OCI-LY7 (cell line): ENCODE results near the gene RNF180. TPM values are rescaled to one million over a fixed set of nuclear protein-coding genes. Genes with fewer than 3 reads are reported as not detected.
"Not testable (repeated sequence)": the region's sequence is repeated elsewhere in the genome, so short reads cannot be mapped to it uniquely, and the experiment has no call there.

Source experiments
- BruUV-seq: library from RNA; stranded (reverse); fragments of 400-500 nt; replicated peaks from 2 replicates; lab custom pipeline; 2021; lab: Mats Ljungman, UMichigan
- CTCF ChIA-PET: fragments of 300-600 bp; sonication (Branson Sonifier 250); formaldehyde crosslinking; loops from one replicate; lab custom pipeline; 2022; ENCODE audit warnings: antibody characterized with exemption; ENCODE audit not compliant: unreplicated experiment; lab: Charles Lee
- POLR2A ChIA-PET: fragments of 300-600 bp; sonication (Branson Sonifier 250); formaldehyde crosslinking; loops from one replicate; lab custom pipeline; 2022; ENCODE audit warnings: antibody characterized with exemption; lab: Charles Lee
- DNase-seq: peaks from one replicate; pipeline ENCODE4 v3.0.0-alpha.2; 2015; ENCODE audit warnings: low spot score
- H2AFZ ChIP-seq: fragments of 200-600 bp; sonication (generic), shearing (Covaris generic); 2 replicates; pipeline ENCODE4 v1.6.1; 2014; ENCODE audit warnings: mild to moderate bottlenecking, antibody characterized with exemption, low read length, moderate library complexity
- H3K27ac ChIP-seq: fragments of 200-600 bp; sonication (generic); 2 replicates; pipeline ENCODE4 v1.5.1; 2014; ENCODE audit warnings: mixed run types, low read depth, mild to moderate bottlenecking, moderate library complexity, low read length, inconsistent platforms; ENCODE audit not compliant: poor library complexity, severe bottlenecking
- H3K36me3 ChIP-seq: fragments of 200-600 bp; sonication (generic); 2 replicates; pipeline ENCODE4 v1.6.1; 2014; ENCODE audit warnings: mild to moderate bottlenecking, antibody characterized with exemption, low read length, moderate library complexity, mixed read lengths; ENCODE audit not compliant: insufficient read depth
- H3K4me1 ChIP-seq: fragments of 200-600 bp; sonication (generic); 2 replicates; pipeline ENCODE4 v1.5.1; 2014; ENCODE audit warnings: mild to moderate bottlenecking, low read length; ENCODE audit not compliant: insufficient read depth, poor library complexity, severe bottlenecking
- H3K4me2 ChIP-seq: fragments of 200-600 bp; sonication (generic); 2 replicates; pipeline ENCODE4 v1.6.1; 2014; ENCODE audit warnings: mild to moderate bottlenecking, low read length
- H3K4me3 ChIP-seq: fragments of 200-600 bp; sonication (generic); 2 replicates; pipeline ENCODE4 v1.5.1; 2014; ENCODE audit warnings: mild to moderate bottlenecking, low read depth, low read length; ENCODE audit not compliant: poor library complexity, severe bottlenecking
- H3K79me2 ChIP-seq: fragments of 200-600 bp; sonication (generic); 2 replicates; pipeline ENCODE4 v1.6.1; 2016; ENCODE audit warnings: low read depth, mild to moderate bottlenecking, low read length, moderate library complexity, mixed read lengths; ENCODE audit not compliant: insufficient read depth
- H3K9me2 ChIP-seq: fragments of 200-600 bp; sonication (generic); 2 replicates; pipeline ENCODE4 v1.6.1; 2016; ENCODE audit warnings: mild to moderate bottlenecking, low read length, mixed read lengths; ENCODE audit not compliant: insufficient read depth
- H3K9me3 ChIP-seq: fragments of 200-600 bp; sonication (generic); 2 replicates; pipeline ENCODE4 v1.6.1; 2014; ENCODE audit warnings: mild to moderate bottlenecking, mixed run types, low read length, mixed read lengths
- H4K20me1 ChIP-seq: fragments of 200-600 bp; sonication (generic); 2 replicates; pipeline ENCODE4 v1.6.1; 2014; ENCODE audit warnings: mild to moderate bottlenecking, antibody characterized with exemption, low read length, moderate library complexity, mixed read lengths; ENCODE audit not compliant: insufficient read depth
- EZH2phosphoT487 ChIP-seq: fragments of 200-600 bp; sonication (generic); IDR thresholded peaks from 2 replicates; pipeline ENCODE4 v1.6.1; 2018; ENCODE audit warnings: low read depth, borderline replicate concordance, mild to moderate bottlenecking, mixed run types, antibody characterized with exemption, low read length, moderate library complexity, mixed read lengths
- intact Hi-C: fragments of 100-400 bp; cut with micrococcal nuclease; formaldehyde crosslinking; loops from one replicate; pipeline ENCODE4 v1.10.0; 2022; ENCODE audit not compliant: unreplicated experiment
- total RNA-seq, 2 experiments: library from RNA; depleted of rRNA in 1 of 2; stranded (reverse); fragments of >200 nt in 1 of 2; shearing (Covaris generic) in 1 of 2; gene quantifications; 2 replicates each; pipeline ENCODE4 v1.2.3, GENCODE V29; 2014 to 2022
- TF ChIP-seq, protein P1 (sequence below): fragments of 200-600 bp; sonication (generic); conservative IDR thresholded peaks from 2 replicates; pipeline ENCODE4 v1.5.1; 2014; ENCODE audit warnings: mild to moderate bottlenecking, antibody characterized with exemption, low read length, moderate library complexity, mixed read lengths

The RNF180 gene
- total RNA-seq, 2 experiments from 2014 or later: not detected

DNA sequence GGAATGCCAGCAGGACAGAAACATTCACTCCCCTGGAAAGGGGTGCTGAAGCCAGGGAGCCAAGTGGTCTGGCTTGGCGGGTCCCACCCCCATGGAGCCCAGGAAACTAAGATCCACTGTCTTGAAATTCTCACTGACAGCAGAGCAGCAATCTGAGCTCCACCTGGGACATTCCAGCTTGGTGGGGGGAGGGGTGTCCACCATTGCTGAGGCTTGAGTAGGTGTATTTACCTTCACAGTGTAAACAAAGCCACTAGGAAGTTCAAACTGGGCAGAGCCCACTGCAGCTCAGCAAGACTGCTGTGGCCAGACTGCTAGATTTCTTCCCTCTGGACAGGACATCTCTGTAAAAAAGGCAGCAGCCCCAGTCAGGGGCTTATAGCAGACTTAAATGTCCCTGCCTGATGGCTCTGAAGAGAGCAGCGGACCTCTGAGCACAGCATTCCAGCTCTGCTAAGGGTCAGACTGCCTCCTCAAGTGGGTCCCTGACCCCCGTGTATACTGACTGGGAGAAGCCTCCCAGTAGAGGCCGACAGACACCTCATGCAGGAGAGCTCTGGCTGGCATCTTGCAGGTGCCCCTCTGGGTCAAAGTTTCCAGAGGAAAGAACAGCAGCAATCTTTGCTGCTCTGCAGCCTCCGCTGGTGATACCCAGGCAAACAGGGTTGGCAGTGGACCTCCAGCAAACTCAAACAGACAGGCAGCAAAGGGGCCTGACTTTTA lies 241.6 kb downstream of the RNF180 start:
- H3K9me3 ChIP-seq, intact Hi-C loops, H3K36me3 ChIP-seq, BruUV-seq, H4K20me1 ChIP-seq, H3K4me2 ChIP-seq, H3K79me2 ChIP-seq, H2AFZ ChIP-seq, CTCF ChIA-PET, H3K4me3 ChIP-seq, H3K9me2 ChIP-seq, DNase-seq, H3K4me1 ChIP-seq, H3K27ac ChIP-seq: not testable (repeated sequence)
- POLR2A ChIA-PET: interaction anchor here (1.1 kb wide), 1 partner anchor 131 kb away, joined by 5 read pairs; no protein-coding TSS in a partner anchor

DNA sequence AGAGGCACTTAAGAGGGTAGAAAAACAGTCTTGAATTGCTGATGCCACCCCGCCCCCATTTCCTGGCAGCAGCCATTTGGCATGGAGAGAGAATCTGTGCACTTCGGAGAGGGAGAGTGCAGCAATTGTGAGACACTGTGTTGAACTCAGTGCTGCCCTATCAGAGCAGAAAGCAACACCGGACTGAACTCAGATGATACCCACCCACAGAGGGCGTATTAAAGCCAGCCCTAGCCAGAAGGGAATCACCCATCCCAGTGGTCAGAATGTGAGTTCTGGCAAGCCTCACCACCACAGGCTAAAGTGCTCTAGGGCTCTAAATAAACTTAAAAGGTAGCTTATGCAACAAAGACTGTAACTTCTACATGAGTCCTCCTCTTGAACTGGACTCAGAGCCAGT lies 251.7 kb downstream of the RNF180 start:
- DNase-seq: no peak
- H3K9me3 ChIP-seq: no peaks in the 10 kb centered on the region
- no peaks in the 10 kb centered on the region for H3K36me3 ChIP-seq
- no peak overlapping the region for H3K4me3 ChIP-seq
- H3K79me2 ChIP-seq: no peaks in the 10 kb centered on the region
- no peaks in the 10 kb centered on the region for H3K9me2 ChIP-seq
- no peaks in the 10 kb centered on the region for H4K20me1 ChIP-seq
- no peak overlapping the region for H3K4me2 ChIP-seq
- ChIA-PET POLR2A (no interaction called here), CTCF (no interaction called here)
- intact Hi-C loops: no loop called here
- H3K4me1 ChIP-seq: no peaks in the 10 kb centered on the region
- TF ChIP-seq, protein P1, sequence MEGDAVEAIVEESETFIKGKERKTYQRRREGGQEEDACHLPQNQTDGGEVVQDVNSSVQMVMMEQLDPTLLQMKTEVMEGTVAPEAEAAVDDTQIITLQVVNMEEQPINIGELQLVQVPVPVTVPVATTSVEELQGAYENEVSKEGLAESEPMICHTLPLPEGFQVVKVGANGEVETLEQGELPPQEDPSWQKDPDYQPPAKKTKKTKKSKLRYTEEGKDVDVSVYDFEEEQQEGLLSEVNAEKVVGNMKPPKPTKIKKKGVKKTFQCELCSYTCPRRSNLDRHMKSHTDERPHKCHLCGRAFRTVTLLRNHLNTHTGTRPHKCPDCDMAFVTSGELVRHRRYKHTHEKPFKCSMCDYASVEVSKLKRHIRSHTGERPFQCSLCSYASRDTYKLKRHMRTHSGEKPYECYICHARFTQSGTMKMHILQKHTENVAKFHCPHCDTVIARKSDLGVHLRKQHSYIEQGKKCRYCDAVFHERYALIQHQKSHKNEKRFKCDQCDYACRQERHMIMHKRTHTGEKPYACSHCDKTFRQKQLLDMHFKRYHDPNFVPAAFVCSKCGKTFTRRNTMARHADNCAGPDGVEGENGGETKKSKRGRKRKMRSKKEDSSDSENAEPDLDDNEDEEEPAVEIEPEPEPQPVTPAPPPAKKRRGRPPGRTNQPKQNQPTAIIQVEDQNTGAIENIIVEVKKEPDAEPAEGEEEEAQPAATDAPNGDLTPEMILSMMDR: no peak
- no peak for TF ChIP-seq EZH2phosphoT487
- no TSS peak for BruUV-seq
- H3K27ac ChIP-seq: no peak overlapping the region
- H2AFZ ChIP-seq: no peak overlapping the region

DNA sequence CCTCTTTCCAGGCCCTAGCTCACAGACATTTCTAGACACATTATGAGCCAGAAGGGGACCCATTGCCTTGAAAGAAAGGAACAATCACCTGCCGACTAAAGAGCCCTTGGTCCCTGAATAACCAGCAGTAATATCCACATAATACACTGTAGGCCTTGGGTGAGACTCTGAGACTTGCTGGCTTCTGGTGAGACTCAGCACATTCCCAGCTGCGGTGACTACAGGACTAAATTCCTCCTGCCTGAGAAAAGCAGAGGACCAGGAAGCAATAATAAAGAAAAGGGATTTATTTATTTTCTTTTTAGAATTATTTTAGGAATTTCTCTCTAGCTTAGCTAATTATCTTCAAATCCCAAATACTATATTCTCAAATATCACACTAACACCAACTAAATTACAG lies 252.4 kb downstream of the RNF180 start:
- Histone ChIP-seq H3K27ac (no peak overlapping the region), H4K20me1 (no peaks in the 10 kb centered on the region), H2AFZ (no peak overlapping the region), H3K4me2 (no peak overlapping the region), H3K36me3 (no peaks in the 10 kb centered on the region), H3K9me2 (no peaks in the 10 kb centered on the region), H3K79me2 (no peaks in the 10 kb centered on the region), H3K9me3 (no peaks in the 10 kb centered on the region), H3K4me3 (no peak overlapping the region), H3K4me1 (no peaks in the 10 kb centered on the region)
- BruUV-seq: no TSS peak
- intact Hi-C loops: no loop called here
- TF ChIP-seq EZH2phosphoT487: no peak
- CTCF ChIA-PET: no interaction called here
- POLR2A ChIA-PET: no interaction called here
- DNase-seq: no peak

Other genes starting within 250 kb of the RNF180 start
- not detected in 2 replicates for gene HTR1A, start 203.4 kb upstream of the RNF180 start, total RNA-seq (2014; rRNA removed; shearing (Covaris generic))
- gene HTR1A, start 203.4 kb upstream of the RNF180 start, total RNA-seq (2022): not detected in 2 replicates